ENCODE measurements around the gene NACC1.

Gene NACC1

DNA sequence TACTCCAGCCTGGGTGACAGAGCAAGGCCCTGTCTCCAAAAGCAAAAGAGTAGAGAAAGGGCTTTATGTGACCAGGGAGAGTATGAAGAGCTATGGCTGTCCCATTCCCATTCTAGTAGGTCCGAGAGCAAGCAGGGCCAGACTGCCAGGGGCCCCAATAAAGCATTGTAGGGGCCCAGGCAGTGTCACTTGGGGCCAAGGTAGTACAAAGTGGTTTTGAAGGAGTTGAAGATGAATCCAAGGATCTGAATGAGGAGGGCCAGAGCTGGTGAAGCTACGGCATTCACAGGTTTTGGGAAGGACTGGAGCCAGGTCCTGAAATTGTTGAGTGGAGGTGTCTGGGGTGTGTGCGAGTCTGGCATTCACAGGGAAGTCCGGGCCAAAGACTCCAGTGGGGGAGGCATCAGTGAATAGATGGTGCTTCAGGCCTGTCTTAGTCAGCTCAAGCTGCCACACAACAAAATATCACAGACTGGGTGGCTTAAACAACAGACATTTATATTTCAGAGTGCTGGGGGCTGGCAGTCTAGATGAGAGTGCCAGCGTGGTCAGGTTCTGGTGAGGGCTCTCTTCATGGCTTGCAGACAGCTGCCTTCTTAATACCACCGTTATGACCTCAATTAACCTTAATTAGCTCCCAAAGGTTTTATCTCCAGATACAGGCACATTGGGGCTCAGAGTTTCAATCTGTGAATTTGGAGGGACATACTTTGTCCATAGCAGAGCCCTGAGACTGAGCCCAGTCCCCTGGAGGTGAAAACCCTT is 9.9 kb downstream of the NACC1 start:
- no peaks in the 10 kb centered on the region for H3F3A ChIP-seq (ENCODE audit: insufficient read depth, low read length)
- no peaks in the 10 kb centered on the region for H4K20me1 ChIP-seq (ENCODE audit: insufficient read depth, low read length)
- no peak for TF ChIP-seq EZH2phosphoT487 (IDR thresholded peaks at IDR 0.05; ENCODE audit: low read length)
- TF ChIP-seq EZH2 (optimal IDR thresholded peaks at IDR 0.05; ENCODE audit: low read depth, low read length): no peak
- TF ChIP-seq, protein P1, sequence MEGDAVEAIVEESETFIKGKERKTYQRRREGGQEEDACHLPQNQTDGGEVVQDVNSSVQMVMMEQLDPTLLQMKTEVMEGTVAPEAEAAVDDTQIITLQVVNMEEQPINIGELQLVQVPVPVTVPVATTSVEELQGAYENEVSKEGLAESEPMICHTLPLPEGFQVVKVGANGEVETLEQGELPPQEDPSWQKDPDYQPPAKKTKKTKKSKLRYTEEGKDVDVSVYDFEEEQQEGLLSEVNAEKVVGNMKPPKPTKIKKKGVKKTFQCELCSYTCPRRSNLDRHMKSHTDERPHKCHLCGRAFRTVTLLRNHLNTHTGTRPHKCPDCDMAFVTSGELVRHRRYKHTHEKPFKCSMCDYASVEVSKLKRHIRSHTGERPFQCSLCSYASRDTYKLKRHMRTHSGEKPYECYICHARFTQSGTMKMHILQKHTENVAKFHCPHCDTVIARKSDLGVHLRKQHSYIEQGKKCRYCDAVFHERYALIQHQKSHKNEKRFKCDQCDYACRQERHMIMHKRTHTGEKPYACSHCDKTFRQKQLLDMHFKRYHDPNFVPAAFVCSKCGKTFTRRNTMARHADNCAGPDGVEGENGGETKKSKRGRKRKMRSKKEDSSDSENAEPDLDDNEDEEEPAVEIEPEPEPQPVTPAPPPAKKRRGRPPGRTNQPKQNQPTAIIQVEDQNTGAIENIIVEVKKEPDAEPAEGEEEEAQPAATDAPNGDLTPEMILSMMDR (IDR thresholded peaks at IDR 0.05; ENCODE audit: low read length): no peak
- H3K4me3 ChIP-seq (ENCODE audit: low read length): no peak overlapping the region
- H3K9ac ChIP-seq (ENCODE audit: low read length): no peak overlapping the region
- no peaks in the 10 kb centered on the region for H3K27me3 ChIP-seq (replicated peaks; ENCODE audit: insufficient read depth, low read length)
- H2AFZ ChIP-seq (ENCODE audit: low read length): no peak overlapping the region
- no peaks in the 10 kb centered on the region for H3K4me1 ChIP-seq (ENCODE audit: low read length)
- H3K79me2 ChIP-seq (ENCODE audit: low read length): peaks cover 71% of the 10 kb centered on the region
- no peak overlapping the region for H3K4me2 ChIP-seq (ENCODE audit: low read depth, low read length)
- no peak for DNase-seq
- no peaks in the 10 kb centered on the region for H3K36me3 ChIP-seq (replicated peaks; ENCODE audit: insufficient read depth, low read length)
- H3K9me3 ChIP-seq (replicated peaks; ENCODE audit: insufficient read depth, low read length): no peaks in the 10 kb centered on the region
- H3K27ac ChIP-seq (ENCODE audit: low read length): no peak overlapping the region
- H3K9me2 ChIP-seq (replicated peaks; ENCODE audit: insufficient read depth, low read length): no peaks in the 10 kb centered on the region

DNA sequence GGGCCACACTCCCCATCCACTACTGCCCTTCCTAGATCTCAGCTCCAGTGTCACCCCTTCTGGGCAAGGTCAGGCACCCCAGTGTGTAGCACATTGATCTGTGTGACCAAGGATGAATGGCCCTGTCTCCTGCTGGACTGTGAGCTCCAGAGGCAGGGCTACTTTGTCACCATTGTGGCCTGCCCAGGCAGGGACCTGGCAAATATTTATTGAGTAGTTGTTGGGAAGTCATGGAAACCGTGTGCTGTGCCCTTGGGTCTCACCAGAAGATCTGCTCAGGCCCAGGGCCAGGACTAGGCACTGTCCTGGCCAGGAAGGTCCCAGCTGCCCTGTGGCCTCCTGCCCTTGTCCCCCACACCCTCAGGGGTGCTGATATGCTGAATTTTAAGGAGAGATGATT is 10.5 kb downstream of the NACC1 start:
- H3K4me3 ChIP-seq (ENCODE audit: low read length): no peak overlapping the region
- no peak overlapping the region for H3K9ac ChIP-seq (ENCODE audit: low read length)
- no peaks in the 10 kb centered on the region for H3K36me3 ChIP-seq (replicated peaks; ENCODE audit: insufficient read depth, low read length)
- H4K20me1 ChIP-seq (ENCODE audit: insufficient read depth, low read length): no peaks in the 10 kb centered on the region
- no peak overlapping the region for H3K4me2 ChIP-seq (ENCODE audit: low read depth, low read length)
- no peaks in the 10 kb centered on the region for H3F3A ChIP-seq (ENCODE audit: insufficient read depth, low read length)
- H2AFZ ChIP-seq (ENCODE audit: low read length): no peak overlapping the region
- H3K27ac ChIP-seq (ENCODE audit: low read length): no peak overlapping the region
- peaks cover 68% of the 10 kb centered on the region for H3K79me2 ChIP-seq (ENCODE audit: low read length)
- TF ChIP-seq EZH2 (optimal IDR thresholded peaks at IDR 0.05; ENCODE audit: low read depth, low read length) (no peak), EZH2phosphoT487 (IDR thresholded peaks at IDR 0.05; ENCODE audit: low read length) (no peak)
- TF ChIP-seq, protein P1 (IDR thresholded peaks at IDR 0.05; ENCODE audit: low read length): no peak
- no peaks in the 10 kb centered on the region for H3K9me3 ChIP-seq (replicated peaks; ENCODE audit: insufficient read depth, low read length)
- H3K27me3 ChIP-seq (replicated peaks; ENCODE audit: insufficient read depth, low read length): no peaks in the 10 kb centered on the region
- DNase-seq: no peak
- no peaks in the 10 kb centered on the region for H3K4me1 ChIP-seq (ENCODE audit: low read length)
- H3K9me2 ChIP-seq (replicated peaks; ENCODE audit: insufficient read depth, low read length): no peaks in the 10 kb centered on the region

DNA sequence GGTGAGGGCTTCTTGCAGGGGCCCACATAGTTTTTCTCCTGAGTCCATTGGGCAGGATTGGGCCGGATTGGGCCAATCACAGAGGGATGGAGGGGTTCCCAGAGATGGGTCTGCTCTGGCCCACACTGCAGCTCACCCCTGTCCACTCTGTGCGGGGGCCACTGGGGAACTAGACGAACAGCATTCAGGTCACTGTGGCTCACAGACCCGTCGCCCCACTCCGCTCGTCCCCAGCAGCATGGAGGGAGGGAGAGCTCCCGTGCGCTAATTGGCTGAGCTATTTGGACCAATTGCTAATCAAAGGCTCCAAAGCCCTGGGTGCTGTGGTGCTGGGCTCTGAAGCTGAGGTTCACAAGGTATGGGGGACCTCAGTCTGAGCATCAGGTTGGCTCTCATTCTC is 11.3 kb downstream of the NACC1 start:
- no peak for DNase-seq
- TF ChIP-seq EZH2phosphoT487 (IDR thresholded peaks at IDR 0.05; ENCODE audit: low read length): no peak
- TF ChIP-seq, protein P1 (IDR thresholded peaks at IDR 0.05; ENCODE audit: low read length): no peak
- TF ChIP-seq EZH2 (optimal IDR thresholded peaks at IDR 0.05; ENCODE audit: low read depth, low read length): no peak
- Histone ChIP-seq H2AFZ (ENCODE audit: low read length) (no peak overlapping the region), H3K36me3 (replicated peaks; ENCODE audit: insufficient read depth, low read length) (no peaks in the 10 kb centered on the region), H3F3A (ENCODE audit: insufficient read depth, low read length) (no peaks in the 10 kb centered on the region), H3K9ac (ENCODE audit: low read length) (no peak overlapping the region), H3K9me3 (replicated peaks; ENCODE audit: insufficient read depth, low read length) (no peaks in the 10 kb centered on the region), H3K4me3 (ENCODE audit: low read length) (no peak overlapping the region), H3K9me2 (replicated peaks; ENCODE audit: insufficient read depth, low read length) (no peaks in the 10 kb centered on the region), H3K4me1 (ENCODE audit: low read length) (no peaks in the 10 kb centered on the region), H3K27ac (ENCODE audit: low read length) (no peak overlapping the region), H4K20me1 (ENCODE audit: insufficient read depth, low read length) (no peaks in the 10 kb centered on the region), H3K79me2 (ENCODE audit: low read length) (peaks cover 72% of the 10 kb centered on the region), H3K27me3 (replicated peaks; ENCODE audit: insufficient read depth, low read length) (no peaks in the 10 kb centered on the region), H3K4me2 (ENCODE audit: low read depth, low read length) (no peak overlapping the region)

Measured in MM.1S (cell line).